Activated CD8-positive, alpha-beta memory T cell treated with anti-CD3 and anti-CD28 coated beads for 24 hours (primary cell): ENCODE data around the gene OBSCN.
A peak's percentile ranks its signal among the peaks of the same experiment; 100 is the strongest.

Experiments
- DNase-seq: peaks from one replicate; pipeline ENCODE4 v3.0.0-alpha.2; 2020

Gene OBSCN

GRCh38 chr1:228279722-228280105 lies 71.9 kb downstream of the OBSCN start:
- no peak for DNase-seq

- DNase-seq = peak; percentile 50
Measured at GRCh38 chr1:228280106-228280901, 72.5 kb downstream of the OBSCN start.

- DNase-seq = peak; percentile 47
Measured at GRCh38 chr1:228280961-228281591, 73.2 kb downstream of the OBSCN start.

GRCh38 chr1:228281631-228282328 lies 73.9 kb downstream of the OBSCN start:
- peak; percentile 48 for DNase-seq

GRCh38 chr1:228282329-228283042 lies 74.6 kb downstream of the OBSCN start:
- DNase-seq = no peak

- no peak for DNase-seq
Measured at GRCh38 chr1:228283043-228283371, 75.2 kb downstream of the OBSCN start.

GRCh38 chr1:228283476-228284147 lies 75.8 kb downstream of the OBSCN start:
- no peak for DNase-seq

- no peak for DNase-seq
Measured at GRCh38 chr1:228284148-228284495, 76.3 kb downstream of the OBSCN start.

GRCh38 chr1:228284521-228284920 lies 76.7 kb downstream of the OBSCN start:
- DNase-seq = no peak

GRCh38 chr1:228285661-228286504 lies 78.0 kb downstream of the OBSCN start:
- DNase-seq = no peak

GRCh38 chr1:228286505-228287417 lies 78.9 kb downstream of the OBSCN start:
- DNase-seq = no peak

- no peak for DNase-seq
Measured at GRCh38 chr1:228287541-228288425, 79.9 kb downstream of the OBSCN start.

- no peak for DNase-seq
Measured at GRCh38 chr1:228288536-228289238, 80.8 kb downstream of the OBSCN start.

- no peak for DNase-seq
Measured at GRCh38 chr1:228289239-228289849, 81.5 kb downstream of the OBSCN start.

GRCh38 chr1:228289996-228290881 lies 82.4 kb downstream of the OBSCN start:
- DNase-seq = no peak

- no peak for DNase-seq
Measured at GRCh38 chr1:228291906-228292608, 84.2 kb downstream of the OBSCN start.

- no peak for DNase-seq
Measured at GRCh38 chr1:228292609-228292911, 84.7 kb downstream of the OBSCN start.
